Measurements from ENCODE around the gene NCBP2. TPM values are rescaled to one million over a fixed set of nuclear protein-coding genes. Genes with fewer than 3 reads are reported as not detected.

NCBP2 gene
- total and polyA plus RNA-seq, 2 donors (not counting 3 experiments of a cell fraction or from before 2014, with no cell fraction given) = 31.2 to 76.1 TPM

GRCh38 chr3:196990601-196991007 lies 48.3 kb upstream of the NCBP2 start:
- Histone ChIP-seq H3K4me3 (replicated peaks in 1 of 3; ENCODE audit: insufficient read depth in 1 of 3, low read depth in 1 of 3, low read length in 3 of 3) (no peak overlapping the region), H3K27me3 (ENCODE audit: control insufficient read depth in 2 of 2, insufficient read depth in 2 of 2, low read length in 2 of 2) (peaks cover 2 to 6% of the 10 kb centered on the region in 2 experiments), H3K9me1 (replicated peaks; ENCODE audit: control insufficient read depth, extremely low read depth, insufficient read depth, low read length) (no peaks in the 10 kb centered on the region), H3K9ac (replicated peaks; ENCODE audit: extremely low read depth, insufficient read depth, low read length) (no peak overlapping the region), H3K36me3 (ENCODE audit: control insufficient read depth in 2 of 2, extremely low read depth in 1 of 2, insufficient read depth in 2 of 2, low read length in 2 of 2) (no peaks in the 10 kb centered on the region), H3K79me2 (ENCODE audit: control insufficient read depth, insufficient read depth, low read length) (no peaks in the 10 kb centered on the region), H2AFZ (ENCODE audit: low read depth, low read length) (no peak overlapping the region), H3K4me2 (ENCODE audit: insufficient read depth, low read length) (no peak overlapping the region), H4K20me1 (replicated peaks; ENCODE audit: control insufficient read depth, extremely low read depth, insufficient read depth, low read length) (no peaks in the 10 kb centered on the region), H3K9me3 (replicated peaks; ENCODE audit: control insufficient read depth, insufficient read depth, low read length) (no peaks in the 10 kb centered on the region), H3K27ac (ENCODE audit: insufficient read depth, low read depth, low read length) (no peak overlapping the region), H3K4me1 (ENCODE audit: control insufficient read depth, extremely low read depth, insufficient read depth, low read length) (no peaks in the 10 kb centered on the region)
- TF ChIP-seq, protein P1, sequence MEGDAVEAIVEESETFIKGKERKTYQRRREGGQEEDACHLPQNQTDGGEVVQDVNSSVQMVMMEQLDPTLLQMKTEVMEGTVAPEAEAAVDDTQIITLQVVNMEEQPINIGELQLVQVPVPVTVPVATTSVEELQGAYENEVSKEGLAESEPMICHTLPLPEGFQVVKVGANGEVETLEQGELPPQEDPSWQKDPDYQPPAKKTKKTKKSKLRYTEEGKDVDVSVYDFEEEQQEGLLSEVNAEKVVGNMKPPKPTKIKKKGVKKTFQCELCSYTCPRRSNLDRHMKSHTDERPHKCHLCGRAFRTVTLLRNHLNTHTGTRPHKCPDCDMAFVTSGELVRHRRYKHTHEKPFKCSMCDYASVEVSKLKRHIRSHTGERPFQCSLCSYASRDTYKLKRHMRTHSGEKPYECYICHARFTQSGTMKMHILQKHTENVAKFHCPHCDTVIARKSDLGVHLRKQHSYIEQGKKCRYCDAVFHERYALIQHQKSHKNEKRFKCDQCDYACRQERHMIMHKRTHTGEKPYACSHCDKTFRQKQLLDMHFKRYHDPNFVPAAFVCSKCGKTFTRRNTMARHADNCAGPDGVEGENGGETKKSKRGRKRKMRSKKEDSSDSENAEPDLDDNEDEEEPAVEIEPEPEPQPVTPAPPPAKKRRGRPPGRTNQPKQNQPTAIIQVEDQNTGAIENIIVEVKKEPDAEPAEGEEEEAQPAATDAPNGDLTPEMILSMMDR (IDR thresholded peaks at IDR 0.05; ENCODE audit: extremely low read depth in 1 of 2, insufficient read depth in 1 of 2, low read depth in 1 of 2, low read length in 2 of 2) = no peak
- TF ChIP-seq GATA2 (IDR thresholded peaks at IDR 0.05; ENCODE audit: insufficient read depth, insufficient read length, low read depth, low read length) (no peak), POLR2AphosphoS5 (IDR thresholded peaks at IDR 0.05; ENCODE audit: insufficient read depth, low read depth, low read length) (no peak), EZH2 (IDR thresholded peaks at IDR 0.05; ENCODE audit: borderline replicate concordance, low read depth, low read length, severe bottlenecking) (no peak), MYC (IDR thresholded peaks at IDR 0.05; ENCODE audit: low read depth, low read length) (no peak), JUN (IDR thresholded peaks at IDR 0.05; ENCODE audit: borderline replicate concordance, insufficient read depth, insufficient read length, low read depth) (no peak)
- intact Hi-C loops (cut with micrococcal nuclease) (no loop called here), dilution Hi-C loops (cut with MboI; ENCODE audit: extremely low pct_ligation_motif_present, low sequenced_read_pairs) (no loop called here)
- DNase-seq (ENCODE audit: low read depth, low spot score) (no peak), FAIRE-seq (no peak)
- POLR2A ChIA-PET = no interaction called here
- CTCF ChIA-PET = interaction anchor here (0.7 kb wide), 1 partner anchor 10 kb away, joined by 3 read pairs; no protein-coding TSS in a partner anchor
- no TSS peak for BruUV-seq (replicated peaks)

All from endothelial cell of umbilical vein (primary cell).